T-helper 2 cell treated with Interferon-gamma antibody and Interleukin-4, amounts not matched to agents 100 ng/mL and 5 ng/mL, for 36 hours (primary cell): ENCODE results near the gene DGLUCY. TPM values are rescaled to one million over a fixed set of nuclear protein-coding genes. Genes with fewer than 3 reads are reported as not detected.
"Not testable (repeated sequence)": the region's sequence is repeated elsewhere in the genome, so short reads cannot be mapped to it uniquely, and the experiment has no call there.

Experiments
- intact Hi-C: fragments of 100-400 bp; cut with micrococcal nuclease; formaldehyde crosslinking; loops from one replicate; pipeline ENCODE4 v1.15.1; 2023
- total RNA-seq: library from RNA; stranded (reverse); gene quantifications from 2 replicates; pipeline ENCODE4 v1.2.3, GENCODE V29; 2022

The DGLUCY gene
- total RNA-seq, 1 donor from 2014 or later: 96.7 TPM

DNA sequence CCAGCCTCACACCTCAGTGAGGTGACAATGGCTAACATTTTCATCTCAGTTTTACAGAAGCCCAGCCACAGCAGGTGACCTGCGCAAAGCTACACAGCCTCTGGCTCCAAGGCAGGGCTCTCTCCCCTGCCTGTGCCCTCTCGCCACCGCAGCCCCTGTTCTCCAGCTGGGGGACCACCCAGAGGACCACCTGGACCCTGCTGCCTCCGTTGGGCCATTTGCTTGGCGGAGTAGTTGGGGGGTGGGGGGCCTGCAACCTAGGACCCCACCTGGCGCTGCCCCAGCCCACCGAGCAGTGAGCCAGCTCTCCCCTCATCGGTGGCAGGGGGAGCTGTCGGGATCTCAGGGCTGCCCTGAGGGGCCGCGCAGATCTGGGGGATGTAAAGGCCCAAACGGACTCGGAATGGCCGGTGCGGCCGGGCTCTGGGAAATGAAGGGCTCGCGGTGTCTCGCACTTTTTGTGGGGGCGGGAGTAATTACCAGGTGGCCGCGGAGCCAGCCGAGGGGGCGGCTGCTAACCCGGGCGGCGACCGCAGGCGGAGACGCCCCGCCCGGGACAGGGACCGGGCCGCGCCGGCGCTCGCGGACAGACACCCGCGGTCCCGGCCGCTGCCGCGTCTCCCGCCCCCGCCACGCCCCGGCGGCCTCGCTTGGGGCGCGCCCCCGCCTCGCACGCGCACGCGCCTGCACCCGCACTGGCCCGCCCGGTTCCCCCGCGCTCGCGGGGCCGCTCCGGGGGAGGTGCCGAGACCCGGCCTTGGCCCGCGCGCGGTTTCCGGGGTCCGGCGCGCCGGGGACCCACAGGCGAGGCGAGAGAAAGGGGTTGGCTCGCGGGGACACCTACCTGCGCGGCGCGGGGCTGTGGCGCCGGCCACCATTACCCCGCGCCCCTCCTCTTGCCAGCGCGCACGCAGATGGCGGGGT is 139.3 kb downstream of the DGLUCY start:
- intact Hi-C loops: loop anchor here (1.0 kb wide), 1 partner anchor 10 kb away; no protein-coding TSS in a partner anchor

DNA sequence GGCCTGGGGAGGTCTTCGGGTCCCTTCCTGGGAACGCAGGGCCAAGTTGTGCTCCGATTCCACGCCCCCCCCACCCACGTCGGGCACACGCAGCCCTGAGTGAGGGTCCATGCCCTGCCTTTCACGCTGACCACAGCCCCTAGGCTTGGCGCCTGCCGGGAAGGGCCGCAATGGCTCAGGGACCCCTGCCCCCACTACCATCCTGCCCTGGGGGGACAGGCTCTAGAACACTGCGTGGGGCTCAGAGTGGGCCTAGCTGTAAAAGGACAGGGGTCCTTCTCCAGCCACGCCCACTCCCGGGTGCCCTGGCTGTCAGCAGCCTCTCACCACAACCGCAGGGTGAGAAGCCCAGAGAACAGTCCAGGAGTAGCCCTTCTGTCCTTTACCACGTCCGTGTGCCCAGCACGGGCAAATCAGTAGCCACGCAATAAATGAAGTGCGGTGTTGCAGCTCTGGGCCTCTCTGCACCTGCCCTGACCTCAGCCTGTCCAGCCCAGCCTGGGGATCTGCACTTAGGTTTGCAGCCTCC is 140.0 kb downstream of the DGLUCY start:
- intact Hi-C loops: loop anchor here (2.0 kb wide), 1 partner anchor 33 kb away; no protein-coding TSS in a partner anchor

DNA sequence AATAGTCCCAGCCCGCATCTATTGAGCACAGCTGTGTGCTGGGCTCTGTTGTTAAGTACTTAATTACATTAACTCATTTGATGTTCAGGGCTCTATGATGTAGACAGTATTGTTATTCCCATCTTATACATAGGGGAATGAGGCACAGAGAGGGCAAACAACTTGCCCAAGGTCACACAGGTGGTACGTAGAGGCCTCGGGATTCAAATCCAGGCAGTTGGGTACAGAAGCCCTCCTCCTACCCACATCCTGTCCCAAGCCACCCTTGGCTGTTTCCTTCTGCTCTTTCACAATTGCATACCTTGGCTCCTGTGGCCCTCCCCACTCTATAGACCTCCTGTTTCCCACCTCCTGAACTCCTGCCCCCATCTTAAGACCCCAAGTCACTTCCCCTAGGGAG is 140.6 kb downstream of the DGLUCY start:
- intact Hi-C loops: loop anchor here (2.0 kb wide), 1 partner anchor 32 kb away; no protein-coding TSS in a partner anchor

DNA sequence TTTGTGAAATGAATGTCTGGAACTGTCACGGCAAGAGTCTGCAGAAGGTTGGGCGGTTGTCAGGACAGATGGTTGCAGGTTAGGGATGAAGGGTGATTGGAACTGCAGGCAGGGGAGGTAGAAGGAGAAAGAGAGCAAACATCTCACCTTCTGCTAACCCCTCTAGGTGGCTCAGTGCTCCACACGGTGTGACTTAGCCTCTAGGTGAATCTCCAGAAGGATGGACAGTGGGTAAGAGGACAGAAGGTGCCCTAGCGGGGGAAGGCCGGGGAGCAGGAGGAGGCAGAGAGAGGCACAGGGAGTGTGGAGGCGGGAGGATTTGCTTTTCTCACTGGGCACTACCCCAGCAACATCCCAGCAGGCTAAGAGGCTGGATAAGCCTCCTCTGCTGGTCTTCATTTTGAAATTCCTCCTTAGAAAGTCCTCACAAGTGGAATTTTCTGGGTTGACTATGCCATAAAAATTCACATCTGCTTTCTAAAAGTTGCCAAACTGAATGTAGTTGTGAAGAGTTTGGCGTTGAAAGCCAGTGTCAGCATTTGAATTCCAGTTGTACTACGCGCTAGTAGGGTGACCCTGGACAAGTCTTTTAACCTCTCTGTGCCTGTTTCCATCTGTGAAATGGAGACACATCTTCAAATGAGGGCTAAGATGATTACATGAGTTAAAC is 141.3 kb downstream of the DGLUCY start:
- intact Hi-C loops: loop anchor here (2.0 kb wide), 1 partner anchor 32 kb away; no protein-coding TSS in a partner anchor

DNA sequence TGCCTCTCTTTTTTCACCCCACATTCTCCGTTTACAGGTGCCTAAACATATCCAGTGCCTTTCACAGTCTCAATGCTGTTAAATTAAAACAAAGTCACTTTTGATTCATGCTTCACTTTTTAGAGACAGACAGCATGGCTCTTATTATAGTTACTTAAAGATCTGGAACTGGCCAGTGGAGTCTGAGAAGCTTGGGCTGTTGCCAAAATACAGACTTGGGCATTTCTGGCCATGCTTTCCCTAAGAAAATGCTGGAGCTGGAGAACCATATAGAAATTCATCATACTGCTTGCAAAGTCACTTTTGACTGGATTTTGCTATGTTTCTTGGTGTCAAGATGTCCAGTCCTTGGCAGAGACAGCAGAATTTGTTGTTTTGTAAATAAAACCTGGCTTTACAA is 142.8 kb downstream of the DGLUCY start:
- intact Hi-C loops: no loop called here

DNA sequence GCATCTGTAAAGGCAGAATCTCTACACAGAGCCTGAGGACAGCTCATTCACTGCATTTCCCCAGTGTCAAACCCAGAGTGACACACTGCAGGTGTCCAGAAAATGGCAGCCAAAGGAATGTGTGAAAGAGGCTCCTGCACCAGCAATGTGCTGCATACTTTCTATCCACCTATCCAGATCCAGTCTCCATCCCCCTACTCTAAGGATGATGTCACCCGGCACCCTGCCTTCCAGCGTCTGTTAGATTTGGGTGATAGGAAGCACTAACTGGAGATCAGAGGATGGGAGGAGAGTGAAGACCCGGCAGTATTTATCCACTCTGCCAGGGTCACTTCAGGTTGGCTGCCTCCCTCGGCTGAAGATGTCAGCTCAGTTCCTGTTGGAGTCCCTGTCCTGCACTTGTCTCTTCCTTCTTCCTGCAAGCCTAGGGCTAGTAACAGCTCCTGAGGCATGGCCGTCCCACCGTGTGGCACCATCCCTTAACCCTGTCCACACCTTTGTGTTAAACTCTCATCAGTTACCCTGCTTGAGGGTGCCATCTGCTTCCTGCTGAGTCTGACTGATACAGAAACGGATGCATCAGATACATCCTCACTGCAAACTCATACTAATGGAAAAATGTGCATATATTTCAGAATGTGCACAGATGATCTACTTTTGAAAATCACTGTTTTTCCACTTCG is 143.6 kb downstream of the DGLUCY start:
- intact Hi-C loops: no loop called here

DNA sequence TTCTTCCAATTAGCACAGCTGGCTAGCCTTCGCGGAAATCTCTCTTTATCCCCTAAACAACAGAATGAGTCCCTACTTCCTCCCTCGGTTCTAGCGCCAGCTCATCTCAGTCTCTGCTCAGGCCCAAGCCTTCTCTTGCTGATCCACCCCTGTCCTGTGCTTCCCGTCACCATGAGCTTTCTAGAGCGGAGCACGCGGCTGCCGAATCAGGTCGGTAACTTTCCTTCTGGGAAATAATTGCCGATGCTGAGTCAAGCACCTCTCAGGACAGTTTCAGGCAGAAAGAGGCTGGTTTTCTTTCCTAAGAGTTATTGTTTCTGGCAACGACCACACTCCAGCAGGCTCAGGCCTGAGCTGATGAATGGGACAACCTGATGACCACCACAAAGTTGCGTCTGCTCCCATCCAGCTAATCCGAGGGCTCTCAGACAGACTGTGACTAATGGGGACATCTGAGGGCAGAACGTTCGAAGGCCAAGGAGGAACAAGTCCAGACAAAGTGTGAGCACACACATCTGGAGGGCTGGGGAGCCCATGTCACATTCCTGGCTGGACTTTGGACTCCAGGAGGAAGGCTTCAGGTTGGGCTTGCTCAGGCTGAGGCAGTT is 144.2 kb downstream of the DGLUCY start:
- intact Hi-C loops: no loop called here

DNA sequence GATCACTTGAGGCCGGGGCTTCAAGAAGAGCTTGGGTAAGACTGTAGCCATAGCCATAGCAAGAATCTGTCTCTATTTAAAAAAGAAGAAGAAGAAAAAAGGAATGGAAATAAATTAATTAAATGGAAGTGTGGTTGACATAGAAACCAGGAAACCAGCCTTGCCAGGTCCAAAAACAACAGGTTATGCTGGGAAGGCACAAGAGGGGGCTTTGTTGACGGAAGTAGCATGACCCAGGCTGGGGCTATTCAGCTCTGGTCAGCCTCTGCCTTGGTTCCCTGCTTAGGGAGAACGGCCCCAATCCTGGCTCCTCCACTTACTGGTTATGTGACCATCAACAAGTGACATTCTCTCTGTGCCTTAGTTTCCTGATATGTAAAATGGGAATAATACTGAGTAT is 145.0 kb downstream of the DGLUCY start:
- intact Hi-C loops: no loop called here

DNA sequence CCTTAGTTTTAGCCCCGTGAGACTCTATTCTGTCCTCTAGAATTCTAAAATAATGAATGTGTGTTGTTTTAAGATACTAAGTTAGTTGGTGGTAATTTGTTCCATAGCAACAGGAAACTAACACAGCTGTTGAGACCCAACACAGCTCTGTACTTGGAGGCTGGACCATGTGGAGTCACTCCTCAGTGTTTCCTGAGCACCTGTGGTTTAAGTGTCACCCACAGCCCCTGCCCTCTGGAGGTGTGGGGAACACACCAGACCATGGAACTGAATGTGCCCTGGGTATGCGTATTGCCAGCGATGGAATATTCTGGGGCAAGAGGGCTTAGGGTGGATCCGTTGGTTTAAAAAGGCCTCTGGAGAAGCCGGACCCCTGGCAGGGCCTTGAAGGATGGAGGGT is 147.2 kb downstream of the DGLUCY start:
- intact Hi-C loops: loop anchor here (2.0 to 5.0 kb wide), 2 partner anchors 18 to 34 kb away; no protein-coding TSS in a partner anchor

DNA sequence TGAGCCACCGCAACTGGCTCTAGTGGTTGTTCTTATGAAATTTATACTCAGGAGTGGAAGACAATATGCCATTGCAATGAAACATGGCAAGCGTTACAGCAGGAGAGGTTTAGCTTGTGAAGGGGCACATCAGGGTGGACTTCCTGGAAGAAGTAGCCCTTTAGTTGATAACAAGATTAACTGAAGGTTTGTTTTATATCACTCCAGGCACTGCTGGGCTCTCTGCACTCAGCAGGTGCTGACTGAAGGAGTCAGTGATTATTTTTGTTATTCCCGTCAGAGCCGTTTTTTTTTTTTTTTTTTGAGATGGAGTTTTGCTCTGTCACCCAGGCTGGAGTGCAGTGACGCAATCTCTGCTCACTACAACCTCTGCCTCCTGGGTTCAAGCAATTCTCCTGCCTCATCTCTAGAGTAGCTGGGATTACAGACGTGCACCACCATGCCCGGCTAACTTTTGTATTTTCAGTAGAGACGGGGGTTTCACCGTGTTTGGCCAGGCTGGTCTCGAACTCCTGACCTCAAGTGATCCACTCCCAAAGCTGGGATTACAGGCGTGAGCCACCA is 148.2 kb downstream of the DGLUCY start:
- intact Hi-C loops: loop anchor here (2.0 to 5.0 kb wide), 2 partner anchors 19 to 35 kb away; no protein-coding TSS in a partner anchor

DNA sequence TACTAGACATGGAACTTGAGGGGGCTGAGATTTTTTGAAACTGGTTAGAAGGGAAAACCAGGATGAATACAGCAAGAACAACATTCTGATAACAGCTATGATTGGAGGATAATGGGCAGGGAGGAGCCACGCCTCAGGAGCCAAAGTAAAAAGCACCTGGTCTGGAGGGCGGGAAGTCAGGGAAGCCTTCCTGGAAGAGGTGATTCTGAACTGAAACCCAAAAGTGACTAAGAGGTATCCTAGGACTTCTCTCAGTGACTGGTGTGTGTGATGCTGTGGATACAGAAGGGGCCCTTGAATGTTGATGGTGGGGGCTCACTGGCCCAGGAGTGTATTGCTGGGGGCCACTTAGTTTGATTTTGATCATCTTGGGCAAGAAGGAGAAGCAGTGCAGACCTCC is 149.5 kb downstream of the DGLUCY start:
- intact Hi-C loops: loop anchor here (5.0 kb wide), 1 partner anchor 36 kb away; no protein-coding TSS in a partner anchor

DNA sequence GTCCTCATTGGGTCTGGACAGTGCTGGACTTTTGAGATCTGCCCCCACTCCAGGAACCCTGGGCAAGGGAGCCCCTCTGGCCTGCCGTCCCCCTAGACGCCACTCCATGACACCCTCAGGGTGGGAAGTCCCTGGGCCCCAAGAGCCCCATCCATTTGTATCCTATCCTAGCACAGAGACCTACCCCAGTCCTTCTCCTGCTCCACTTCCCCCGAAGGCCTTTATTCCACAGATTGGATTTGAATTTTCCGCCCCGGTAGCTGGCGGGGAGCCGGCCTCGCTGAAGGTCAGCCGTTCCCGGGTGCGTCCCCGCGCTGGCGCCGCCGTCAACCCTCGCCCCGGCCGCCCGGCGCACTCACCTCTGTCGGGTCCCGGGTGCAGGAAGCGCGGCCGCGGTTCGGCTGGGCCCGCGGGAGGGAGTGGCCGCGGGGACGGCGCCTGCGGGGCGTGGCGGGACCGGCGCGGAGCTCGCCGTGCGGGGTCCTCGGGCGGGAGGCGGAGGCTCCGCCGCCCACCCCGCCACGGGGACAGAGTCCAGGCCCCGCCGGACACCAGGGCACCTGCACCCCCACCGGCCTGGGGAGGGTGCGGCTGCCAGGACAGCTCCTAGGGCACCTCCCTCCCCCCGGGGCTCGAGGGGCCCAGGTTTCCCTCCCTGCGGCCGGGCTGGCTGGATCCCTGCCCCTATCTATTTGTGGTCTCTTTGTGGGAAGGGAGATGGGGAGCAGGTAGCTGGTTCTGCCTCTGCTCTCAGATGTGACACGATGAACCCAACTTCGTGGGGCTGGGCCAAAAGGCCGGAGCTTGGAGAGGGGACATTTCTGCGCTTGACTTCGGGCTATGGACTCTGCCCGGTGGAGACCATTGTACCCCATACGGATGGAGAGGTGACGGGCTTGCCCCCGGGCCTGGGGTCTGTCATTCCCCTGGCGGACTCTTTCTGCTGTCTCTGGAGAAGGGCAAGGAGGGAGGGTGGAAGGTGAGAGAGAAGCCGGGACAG is 150.6 kb downstream of the DGLUCY start:
- intact Hi-C loops: loop anchor here (5.0 kb wide), 1 partner anchor 37 kb away; no protein-coding TSS in a partner anchor

DNA sequence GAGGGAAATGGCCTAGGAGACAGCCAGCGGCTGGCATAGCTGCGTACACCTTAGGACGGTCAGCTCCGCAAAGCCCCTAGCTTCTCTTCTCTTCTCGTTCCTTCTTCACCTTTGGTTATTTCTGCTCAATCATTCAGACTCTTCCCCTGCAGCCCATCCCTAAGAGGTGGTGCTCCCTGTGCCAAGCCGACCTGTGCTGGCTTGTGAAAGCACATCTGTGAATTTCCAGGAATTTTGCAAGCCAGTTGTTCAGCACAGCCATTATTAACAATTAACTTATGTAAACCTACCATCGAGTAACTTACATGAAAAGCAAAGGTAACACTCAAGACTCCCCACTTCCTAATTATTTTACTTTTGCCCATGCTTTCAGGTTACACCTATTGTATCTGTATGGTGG is 151.5 kb downstream of the DGLUCY start:
- intact Hi-C loops: no loop called here

DNA sequence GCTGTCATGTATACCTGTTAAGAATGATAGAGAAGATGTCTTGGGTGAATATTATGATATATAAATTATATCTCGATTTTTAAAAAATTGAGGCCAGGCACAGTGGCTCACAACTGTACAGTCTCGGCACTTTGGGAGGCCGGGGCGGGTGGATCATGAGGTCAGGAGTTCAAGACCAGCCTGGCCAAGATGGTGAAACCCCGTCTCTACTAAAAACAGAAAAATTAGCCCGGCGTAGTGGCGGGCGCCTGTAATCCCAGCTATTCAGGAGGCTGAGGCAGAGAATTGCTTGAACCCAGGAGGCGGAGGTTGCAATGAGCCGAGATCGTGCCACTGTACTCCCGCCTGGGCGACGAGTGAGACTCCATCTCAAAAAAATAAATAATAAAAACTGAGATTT is 152.4 kb downstream of the DGLUCY start:
- intact Hi-C loops: not testable (repeated sequence)

DNA sequence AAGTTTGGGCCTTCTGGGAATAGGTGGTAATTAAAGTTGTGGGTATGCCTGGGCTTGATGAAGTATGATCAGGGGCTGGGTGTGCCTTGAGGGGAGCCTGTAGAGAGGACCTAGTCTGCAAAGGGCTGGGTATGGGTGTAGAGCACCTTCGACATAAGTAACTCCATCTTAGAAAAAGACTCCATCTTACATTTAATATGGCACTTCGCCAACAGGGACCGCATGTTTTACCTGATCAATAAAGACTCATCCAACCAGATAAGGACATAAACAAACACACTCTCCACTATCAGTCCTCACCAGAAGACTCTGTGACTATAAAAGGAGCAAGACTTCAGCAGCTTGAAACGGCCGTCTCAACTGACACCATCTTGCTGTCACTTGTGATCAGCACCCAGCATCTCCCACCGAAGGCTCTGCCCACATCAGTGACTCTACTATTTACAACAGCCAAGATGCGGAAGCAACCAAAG is 154.1 kb downstream of the DGLUCY start:
- intact Hi-C loops: no loop called here

DNA sequence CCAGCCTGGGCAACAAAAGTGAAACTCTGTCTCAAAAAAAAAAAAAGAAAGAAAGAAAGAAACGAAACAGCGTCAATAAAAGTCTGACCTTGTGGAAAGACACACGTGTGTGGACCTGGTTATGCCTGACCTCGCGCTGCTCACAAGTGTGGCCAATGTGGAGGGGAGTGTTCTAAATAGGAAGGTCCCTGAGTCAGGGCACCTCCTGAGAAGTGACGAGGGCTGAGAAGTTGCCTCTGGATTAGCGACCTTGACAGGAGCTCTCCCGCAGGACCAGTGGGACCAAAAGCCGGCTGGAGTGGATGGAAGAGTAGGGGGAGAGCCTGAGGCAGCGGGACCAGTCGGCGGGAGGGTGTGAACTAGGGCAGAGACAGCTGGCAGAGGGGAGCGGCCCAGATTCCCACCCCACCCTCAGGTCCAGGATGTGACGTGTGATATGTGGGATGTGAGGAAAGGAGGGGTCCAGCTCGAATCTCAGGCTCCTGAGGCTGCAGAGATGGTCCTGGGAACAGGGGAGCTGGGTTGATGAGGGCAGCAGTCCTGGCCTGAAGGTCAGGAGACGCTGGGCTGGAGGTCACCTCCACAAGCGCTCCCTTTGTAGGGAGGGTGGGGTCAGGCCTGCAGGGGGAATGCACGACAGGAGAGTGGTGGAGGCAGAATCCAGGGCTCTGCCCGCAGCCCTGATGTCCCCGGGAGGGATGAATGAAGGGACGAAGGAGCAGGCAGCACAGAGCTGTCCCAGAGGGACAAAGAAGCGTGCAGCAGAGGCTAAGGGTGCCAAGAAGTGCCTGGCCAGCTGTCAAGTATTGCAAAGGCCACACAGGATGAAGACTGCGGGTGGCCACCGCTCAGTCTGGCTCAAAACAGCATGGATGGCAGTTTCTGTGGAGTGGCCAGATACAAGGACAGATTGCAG is 155.5 kb downstream of the DGLUCY start:
- intact Hi-C loops: no loop called here

DNA sequence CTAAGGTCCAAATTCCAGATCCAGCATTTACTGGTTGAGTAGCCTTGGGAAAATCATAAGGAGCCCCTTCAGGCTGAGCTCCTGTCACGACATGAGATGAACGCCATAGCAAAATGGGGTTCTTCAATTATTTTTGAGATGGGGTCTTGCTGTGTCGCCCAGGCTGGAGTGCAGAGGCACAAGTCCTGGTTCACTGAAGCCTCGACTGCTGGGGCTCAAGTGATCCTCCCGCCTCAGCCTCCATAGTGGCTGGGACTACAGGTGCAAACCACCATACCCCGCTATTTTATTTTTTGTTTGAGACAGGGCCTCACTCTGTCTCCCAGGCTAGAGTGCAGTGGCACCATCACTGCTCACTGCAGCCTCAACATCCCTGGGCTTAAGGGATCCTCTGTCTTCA is 156.3 kb downstream of the DGLUCY start:
- intact Hi-C loops: no loop called here

DNA sequence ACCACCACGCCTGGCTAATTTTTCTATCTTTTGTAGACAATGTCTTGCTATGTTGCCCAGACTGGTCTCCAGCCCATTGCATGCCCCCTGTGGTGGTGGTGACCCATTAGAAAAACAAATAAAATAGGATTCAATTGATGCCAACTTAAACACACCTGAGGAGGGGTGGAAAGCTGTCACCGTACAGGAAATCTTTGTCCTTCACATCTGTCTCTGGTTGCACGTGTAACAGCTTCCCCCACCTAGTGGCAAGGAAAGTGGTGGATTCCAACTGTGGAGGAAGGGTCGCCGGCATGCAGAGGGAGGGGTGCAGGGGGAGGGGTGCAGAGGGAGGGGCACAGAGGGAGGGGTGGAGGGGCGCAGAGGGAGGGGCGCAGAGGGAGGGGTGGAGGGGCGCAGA is 156.7 kb downstream of the DGLUCY start:
- intact Hi-C loops: no loop called here
